GM19468 (cell line): ENCODE measurements around the gene SFI1.
"Not testable (repeated sequence)": the region's sequence is repeated elsewhere in the genome, so short reads cannot be mapped to it uniquely, and the experiment has no call there.

Experiments used
- ATAC-seq: cut with Tn5 transposase; IDR thresholded peaks from one replicate; pipeline ENCODE4 v1.9.1; 2021; ENCODE audit warnings: mild to moderate bottlenecking, moderate library complexity, moderate number of reproducible peaks; ENCODE audit not compliant: unreplicated experiment; ENCODE audit errors: extremely low read depth

Gene SFI1

GRCh38 chr22:31496007-31496734, at the start of gene SFI1:
Gene SFI1 (plus strand): TSS chr22:31496536. CDS start chr22:31508285, 11,749 bp downstream.
- ATAC-seq = peak; percentile 63

GRCh38 chr22:31446767-31447166, 49.6 kb upstream of the SFI1 start:
- ATAC-seq = no peak

GRCh38 chr22:31447337-31447736, 49.0 kb upstream of the SFI1 start:
- ATAC-seq = no peak

- no peak for ATAC-seq
These were observed 48.0 kb upstream of the SFI1 start for GRCh38 chr22:31448382-31448781.

GRCh38 chr22:31449506-31449905, 46.8 kb upstream of the SFI1 start:
- ATAC-seq = no peak

GRCh38 chr22:31451709-31452571, 44.4 kb upstream of the SFI1 start:
- no peak for ATAC-seq

GRCh38 chr22:31461699-31462098, 34.6 kb upstream of the SFI1 start:
- ATAC-seq = no peak

GRCh38 chr22:31465307-31465706, 31.0 kb upstream of the SFI1 start:
- ATAC-seq = no peak

GRCh38 chr22:31474743-31475142, 21.6 kb upstream of the SFI1 start:
- no peak for ATAC-seq

GRCh38 chr22:31475800-31476199, 20.5 kb upstream of the SFI1 start:
- ATAC-seq = no peak

GRCh38 chr22:31477329-31477728, 19.0 kb upstream of the SFI1 start:
- ATAC-seq = no peak

GRCh38 chr22:31481129-31481528, 15.2 kb upstream of the SFI1 start:
- no peak for ATAC-seq

- ATAC-seq = not testable (repeated sequence)
These were observed 13.9 kb upstream of the SFI1 start for GRCh38 chr22:31482470-31482869.

GRCh38 chr22:31486369-31486768, 10.0 kb upstream of the SFI1 start:
- not testable (repeated sequence) for ATAC-seq

- no peak for ATAC-seq
These were observed 9.4 kb upstream of the SFI1 start for GRCh38 chr22:31486951-31487350.

GRCh38 chr22:31488346-31488883, 7.9 kb upstream of the SFI1 start:
- no peak for ATAC-seq

GRCh38 chr22:31488988-31489617, 7.2 kb upstream of the SFI1 start:
- ATAC-seq = no peak

GRCh38 chr22:31489632-31490495, 6.5 kb upstream of the SFI1 start, which contains the start of gene EIF4ENIF1:
Gene EIF4ENIF1 (minus strand): TSS chr22:31489842. CDS start chr22:31488718, 1,124 bp downstream.
- no peak for ATAC-seq

GRCh38 chr22:31490496-31490925, 5.8 kb upstream of the SFI1 start:
- ATAC-seq = no peak
